Measurements from ENCODE around the gene NDUFS6. TPM values are rescaled to one million over a fixed set of nuclear protein-coding genes. Genes with fewer than 3 reads are reported as not detected.

Gene NDUFS6
- total RNA-seq, 4 donors from 2014 or later = 28.2 to 62.0 (median 40.3) TPM

DNA sequence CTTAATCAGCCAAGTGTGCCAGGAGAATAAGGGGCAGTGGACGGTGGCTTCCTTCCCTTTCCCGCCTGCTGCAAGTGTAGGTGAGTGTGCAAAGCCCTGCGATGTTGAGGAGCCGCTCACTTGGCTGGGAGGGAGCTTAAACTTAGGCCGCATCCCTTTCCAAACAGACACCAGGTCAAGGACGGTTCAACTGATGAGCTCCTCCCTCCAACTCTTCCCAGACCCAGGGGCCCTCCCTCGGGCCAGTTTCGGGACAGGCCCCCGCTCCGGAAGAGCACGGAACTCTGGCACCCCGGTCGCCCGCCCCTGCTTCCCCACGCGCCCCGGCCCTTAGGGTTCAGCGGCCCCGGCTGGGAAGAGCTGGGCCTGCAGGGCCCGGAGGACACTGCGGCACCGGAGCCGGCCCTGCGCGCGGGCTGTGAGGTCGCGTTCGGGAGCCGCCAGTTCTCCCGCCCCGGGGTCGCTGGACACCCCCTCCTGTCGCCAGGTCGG lies 2.1 kb upstream of the NDUFS6 start:
- Histone ChIP-seq H3K27me3 (no peaks in the 10 kb centered on the region), H3K36me3 (peaks cover 0 to 57% (median 0%) of the 10 kb centered on the region in 3 donors), H3K27ac (peak overlapping the region in 3 of 4 donors; percentile 69 to 93 (median 88)), H3K4me3 (peak overlapping the region; percentile 62 to 99 (median 92)), H3K9me3 (no peaks in the 10 kb centered on the region), H3K4me1 (peaks cover 0 to 49% (median 11%) of the 10 kb centered on the region in 4 donors)
- TF ChIP-seq, protein P1, sequence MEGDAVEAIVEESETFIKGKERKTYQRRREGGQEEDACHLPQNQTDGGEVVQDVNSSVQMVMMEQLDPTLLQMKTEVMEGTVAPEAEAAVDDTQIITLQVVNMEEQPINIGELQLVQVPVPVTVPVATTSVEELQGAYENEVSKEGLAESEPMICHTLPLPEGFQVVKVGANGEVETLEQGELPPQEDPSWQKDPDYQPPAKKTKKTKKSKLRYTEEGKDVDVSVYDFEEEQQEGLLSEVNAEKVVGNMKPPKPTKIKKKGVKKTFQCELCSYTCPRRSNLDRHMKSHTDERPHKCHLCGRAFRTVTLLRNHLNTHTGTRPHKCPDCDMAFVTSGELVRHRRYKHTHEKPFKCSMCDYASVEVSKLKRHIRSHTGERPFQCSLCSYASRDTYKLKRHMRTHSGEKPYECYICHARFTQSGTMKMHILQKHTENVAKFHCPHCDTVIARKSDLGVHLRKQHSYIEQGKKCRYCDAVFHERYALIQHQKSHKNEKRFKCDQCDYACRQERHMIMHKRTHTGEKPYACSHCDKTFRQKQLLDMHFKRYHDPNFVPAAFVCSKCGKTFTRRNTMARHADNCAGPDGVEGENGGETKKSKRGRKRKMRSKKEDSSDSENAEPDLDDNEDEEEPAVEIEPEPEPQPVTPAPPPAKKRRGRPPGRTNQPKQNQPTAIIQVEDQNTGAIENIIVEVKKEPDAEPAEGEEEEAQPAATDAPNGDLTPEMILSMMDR (IDR thresholded peaks at IDR 0.05) = no peak
- no peak for TF ChIP-seq EP300 (IDR thresholded peaks at IDR 0.05)
- no peak for TF ChIP-seq POLR2A (IDR thresholded peaks at IDR 0.05)
- WGBS, 2 donors = 1 to 3% methylated on average over 20 to 24 of the region's 35 CpGs
- DNase-seq (ENCODE audit: low spot score in 2 of 2) = no peak

DNA sequence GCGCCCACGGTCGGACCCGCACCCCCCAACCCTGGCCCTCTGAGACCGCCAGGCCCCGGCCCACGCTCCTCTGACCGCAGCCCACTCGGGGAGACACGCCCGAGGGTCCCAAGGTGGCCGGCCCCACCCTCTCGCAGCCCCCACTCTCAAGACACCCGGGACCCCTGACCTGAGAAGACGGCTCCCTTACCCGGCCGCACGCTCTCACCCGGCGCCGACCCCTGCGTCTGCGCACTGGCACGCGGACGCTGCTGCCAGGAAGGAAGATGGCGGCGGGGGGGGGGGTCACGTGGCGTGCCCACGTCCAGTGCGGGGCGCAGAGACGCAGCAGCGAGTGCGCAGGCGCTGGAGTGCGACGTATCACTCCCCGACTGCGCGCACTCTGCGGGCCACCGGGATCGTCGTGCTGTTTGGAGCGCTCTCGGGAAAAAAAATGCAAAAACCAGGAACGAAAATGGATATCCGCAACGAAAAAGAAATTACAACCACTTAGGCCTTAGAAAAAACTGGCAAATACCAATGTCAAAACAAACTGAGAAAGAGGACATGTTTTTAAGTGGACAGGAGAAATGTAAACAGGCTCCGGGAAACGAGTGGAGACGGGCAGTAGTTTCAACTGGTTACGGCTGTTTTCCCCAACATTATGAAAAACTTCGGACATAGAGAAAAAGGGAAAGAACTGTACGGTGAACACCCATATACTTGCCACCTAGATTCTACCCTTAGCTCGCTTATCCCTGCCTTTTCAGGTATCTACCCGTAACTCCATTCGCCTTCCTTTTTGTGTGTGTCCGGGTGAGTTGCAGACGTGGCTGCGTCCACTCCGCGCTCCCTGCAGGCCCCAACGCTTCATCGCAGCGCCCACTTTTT lies 1.4 kb upstream of the NDUFS6 start, which contains the start of gene MRPL36:
Gene MRPL36 (minus strand): TSS at position 236 of the 870 bp plus-strand sequence. CDS start 902 bp downstream, outside the sequence.
- Histone ChIP-seq H3K4me3 (peak within 1 kb of the TSS; percentile 62 to 99 (median 92)), H3K27ac (peak within 1 kb of the TSS; percentile 69 to 93 (median 79)), H3K36me3 (peaks cover 0 to 60% (median 0%) of the 10 kb centered on the region in 3 donors), H3K27me3 (no peaks in the 10 kb centered on the region), H3K4me1 (peaks cover 0 to 49% (median 11%) of the 10 kb centered on the region in 4 donors), H3K9me3 (no peaks in the 10 kb centered on the region)
- peak; percentile 88 to 91 for DNase-seq (ENCODE audit: low spot score in 2 of 2)
- whole genome bisulfite sequencing, 2 donors = 3% methylated on average over 49 to 65 of the region's 68 CpGs
- TF ChIP-seq, protein P1 (IDR thresholded peaks at IDR 0.05) = peak in 1 of 5 experiments; percentile 17
- TF ChIP-seq EP300 (IDR thresholded peaks at IDR 0.05) = peak in 1 of 2 donors; percentile 93
- TF ChIP-seq POLR2A (IDR thresholded peaks at IDR 0.05) = peak; percentile 62 to 86

DNA sequence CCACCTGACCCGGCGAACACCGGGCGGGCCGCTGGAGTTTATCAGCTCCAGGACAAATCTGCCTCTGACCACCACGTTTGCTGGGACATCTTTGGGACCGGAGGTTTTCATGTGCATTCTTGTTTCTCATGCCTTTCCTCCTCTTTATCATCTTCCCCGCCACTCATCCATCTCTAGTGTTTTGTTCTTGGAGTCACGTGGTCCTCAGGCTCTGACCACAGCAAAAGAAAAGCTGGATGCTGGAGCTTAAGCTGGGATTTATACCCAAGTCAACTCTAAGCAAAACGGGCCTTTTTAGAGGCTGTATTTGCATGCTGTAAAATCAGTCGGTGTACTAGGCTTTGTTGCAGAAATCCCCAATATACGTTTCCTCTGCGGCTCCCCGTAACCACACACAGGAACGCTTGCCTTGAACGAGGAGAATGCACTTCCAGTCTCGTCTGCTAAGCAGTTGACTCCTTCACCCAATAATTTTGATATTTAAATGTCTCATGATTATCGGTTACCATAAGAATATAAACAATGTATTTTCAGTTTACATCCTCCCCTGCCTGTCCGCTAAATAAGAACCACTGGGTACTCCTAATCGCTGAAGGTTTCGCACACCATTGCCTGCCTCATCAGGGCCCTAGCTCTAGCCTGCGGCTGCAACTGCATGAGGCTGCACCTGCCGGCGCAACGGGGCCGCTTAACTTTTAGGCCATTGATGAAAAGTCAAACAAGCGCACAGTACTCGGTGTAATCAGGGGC lies 560 bp upstream of the NDUFS6 start:
- Histone ChIP-seq H3K27me3 (no peaks in the 10 kb centered on the region), H3K9me3 (no peaks in the 10 kb centered on the region), H3K4me1 (peaks cover 0 to 49% (median 11%) of the 10 kb centered on the region in 4 donors), H3K4me3 (peak overlapping the region; percentile 62 to 99 (median 92)), H3K27ac (peak overlapping the region; percentile 69 to 93 (median 79)), H3K36me3 (peaks cover 0 to 62% (median 0%) of the 10 kb centered on the region in 3 donors)
- DNase-seq (ENCODE audit: low spot score in 2 of 2) = no peak
- WGBS, 2 donors = 4 to 5% methylated on average over 28 of the region's 28 CpGs
- no peak for TF ChIP-seq EP300 (IDR thresholded peaks at IDR 0.05)
- no peak for TF ChIP-seq POLR2A (IDR thresholded peaks at IDR 0.05)
- TF ChIP-seq, protein P1 (IDR thresholded peaks at IDR 0.05) = no peak

DNA sequence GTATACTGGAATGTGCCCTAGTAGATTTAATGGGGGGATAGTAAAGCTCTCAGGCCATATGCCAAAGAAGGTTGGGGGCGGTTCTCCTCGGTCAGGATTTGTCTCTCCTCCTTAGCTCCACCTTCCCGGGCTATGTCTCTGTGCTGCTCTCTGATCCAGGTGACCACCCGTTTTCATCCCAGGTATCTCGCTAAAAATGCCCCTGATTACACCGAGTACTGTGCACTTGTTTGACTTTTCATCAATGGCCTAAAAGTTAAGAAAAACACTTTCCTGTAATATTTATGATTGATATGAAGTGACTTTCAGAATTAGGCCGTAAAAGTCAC lies 724 bp downstream of the NDUFS6 start:
- Histone ChIP-seq H3K9me3 (no peaks in the 10 kb centered on the region), H3K4me1 (peaks cover 0 to 49% (median 11%) of the 10 kb centered on the region in 4 donors), H3K27me3 (no peaks in the 10 kb centered on the region), H3K27ac (peak overlapping the region in 2 of 4 donors; percentile 69 to 88), H3K4me3 (peak overlapping the region; percentile 62 to 99 (median 92)), H3K36me3 (peaks cover 0 to 62% (median 8%) of the 10 kb centered on the region in 3 donors)
- DNase-seq (ENCODE audit: low spot score in 2 of 2) = no peak
- TF ChIP-seq, protein P1 (IDR thresholded peaks at IDR 0.05) = no peak
- TF ChIP-seq POLR2A (IDR thresholded peaks at IDR 0.05) = no peak
- no peak for TF ChIP-seq EP300 (IDR thresholded peaks at IDR 0.05)
- 14% methylated on average over 7 of the region's 7 CpGs for WGBS, 2 donors
